Activated CD4-positive, CD25-positive, alpha-beta regulatory T cell treated with anti-CD3 and anti-CD28 coated beads, Interleukin-2, amount 50 U/mL, for 24 hours (primary cell): Measurements from ENCODE around the gene ALKBH3.

Experiments
- ATAC-seq, 2 donors: fragments of 150-1000 bp; cut with Tn5 transposase; one replicate each; pipeline ENCODE4 v1.10.0; 2021; ENCODE audit warnings: mild to moderate bottlenecking in 1 of 2, moderate library complexity in 1 of 2

Gene ALKBH3

DNA sequence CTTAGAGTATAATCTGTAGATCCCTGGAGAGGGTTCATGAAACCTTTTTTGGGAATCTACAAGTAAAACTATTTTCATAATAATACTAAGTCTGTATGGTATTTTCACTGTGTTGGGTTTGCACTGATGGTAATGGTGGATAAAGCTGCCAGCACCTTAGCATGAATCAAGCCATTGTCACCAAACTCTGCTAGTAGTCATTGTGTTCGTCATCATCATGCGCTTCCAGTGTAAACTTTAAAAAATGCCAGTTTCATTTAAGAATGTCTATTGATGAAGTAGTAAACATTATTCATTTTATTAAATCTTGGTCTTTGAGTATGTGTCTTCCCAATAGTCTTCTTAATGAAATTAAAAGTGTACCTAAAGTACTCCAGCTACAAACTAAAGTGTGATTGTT, 15.0 kb downstream of the ALKBH3 start:
- ATAC-seq, result no peak

DNA sequence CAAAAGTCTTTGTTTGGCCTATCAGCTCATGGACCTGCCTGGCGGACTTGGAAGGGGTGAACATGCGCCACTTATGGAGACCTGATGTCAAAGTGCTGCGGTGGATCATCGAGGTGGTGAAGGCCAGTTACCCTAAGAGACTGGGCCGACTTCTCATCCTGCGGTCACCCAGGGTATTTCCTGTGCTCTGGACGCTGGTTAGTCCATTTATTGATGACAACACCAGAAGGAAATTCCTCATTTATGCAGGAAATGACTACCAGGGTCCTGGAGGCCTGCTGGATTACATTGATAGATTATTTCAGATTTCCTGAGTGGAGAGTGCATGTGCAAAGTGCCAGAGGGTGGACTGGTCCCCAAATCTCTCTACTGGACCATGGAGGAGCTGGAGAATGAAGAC, 17.9 kb downstream of the ALKBH3 start:
- ATAC-seq, result no peak

DNA sequence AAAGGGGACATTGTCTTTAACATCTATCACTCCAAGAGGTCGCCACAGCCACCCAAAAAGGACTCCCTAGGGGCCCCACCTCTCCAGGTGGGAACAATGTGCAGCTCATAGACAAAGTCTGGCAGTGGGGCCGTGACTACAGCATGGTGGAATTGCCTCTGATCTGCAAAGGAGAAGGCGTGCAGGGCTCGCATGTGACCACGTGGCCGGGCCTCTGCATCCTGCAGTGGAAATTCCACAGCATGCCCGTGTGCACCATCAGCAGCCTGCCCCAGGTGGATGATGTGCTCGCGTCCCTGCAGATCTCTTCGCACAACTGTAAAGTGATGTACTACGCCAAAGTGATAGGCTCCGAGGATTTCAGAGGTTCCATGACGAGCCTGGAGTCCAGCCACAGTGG, 18.5 kb downstream of the ALKBH3 start:
- no peak for ATAC-seq

DNA sequence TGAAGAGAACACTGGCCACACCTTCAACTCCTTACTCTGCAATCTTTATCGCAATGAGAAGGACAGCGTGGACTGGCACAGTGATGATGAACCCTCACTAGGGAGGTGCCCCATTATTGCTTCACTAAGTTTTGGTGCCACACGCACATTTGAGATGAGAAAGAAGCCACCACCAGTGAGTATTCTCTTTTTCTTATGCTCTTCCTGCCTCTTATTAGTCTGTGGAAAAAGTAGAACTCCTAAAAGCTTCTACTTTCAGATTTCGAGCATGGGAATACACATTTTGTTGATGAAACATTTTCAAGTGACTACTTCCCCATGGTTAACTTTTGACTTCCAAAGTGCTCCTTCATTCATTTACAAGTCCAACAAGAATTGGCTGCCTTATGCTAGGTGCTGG, 20.9 kb downstream of the ALKBH3 start:
- ATAC-seq, result no peak

DNA sequence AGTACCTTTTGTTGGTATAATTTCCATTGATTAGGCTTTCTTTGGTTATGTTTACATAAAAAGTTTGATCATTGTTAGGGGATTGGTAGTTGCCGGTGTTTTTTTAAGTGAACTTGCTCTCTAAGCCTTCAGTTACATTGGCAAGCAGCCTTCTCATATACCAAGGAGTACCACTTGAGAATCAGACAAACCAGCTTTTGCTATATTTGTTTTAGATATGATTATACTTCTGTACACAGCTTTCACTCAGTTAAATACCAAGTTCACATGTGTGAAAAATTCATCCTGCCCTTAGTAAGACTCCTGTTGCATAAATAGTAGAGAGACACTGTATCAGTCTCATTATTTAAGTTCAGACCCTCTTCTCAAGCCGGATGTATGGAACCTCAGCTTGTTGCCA, 22.4 kb downstream of the ALKBH3 start:
- no peak for ATAC-seq

DNA sequence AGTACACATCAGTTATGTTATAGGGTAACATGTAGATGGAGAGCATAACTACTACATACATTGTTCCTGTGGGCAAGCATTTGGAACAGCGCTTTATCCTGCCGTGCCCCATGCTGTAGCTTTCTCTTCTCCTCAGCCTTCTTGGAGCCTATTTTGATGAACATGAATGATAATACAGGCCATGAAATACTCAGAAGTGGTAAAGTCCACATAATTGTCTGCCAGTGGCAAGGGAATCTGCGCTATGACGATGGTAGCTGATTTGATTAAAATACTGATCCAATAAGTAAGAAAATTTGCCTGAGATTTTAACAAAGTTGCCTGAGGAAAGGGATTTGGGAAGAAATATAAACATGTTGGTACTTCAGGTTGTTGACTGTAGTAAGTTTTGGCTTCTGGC, 23.3 kb downstream of the ALKBH3 start:
- no peak for ATAC-seq

DNA sequence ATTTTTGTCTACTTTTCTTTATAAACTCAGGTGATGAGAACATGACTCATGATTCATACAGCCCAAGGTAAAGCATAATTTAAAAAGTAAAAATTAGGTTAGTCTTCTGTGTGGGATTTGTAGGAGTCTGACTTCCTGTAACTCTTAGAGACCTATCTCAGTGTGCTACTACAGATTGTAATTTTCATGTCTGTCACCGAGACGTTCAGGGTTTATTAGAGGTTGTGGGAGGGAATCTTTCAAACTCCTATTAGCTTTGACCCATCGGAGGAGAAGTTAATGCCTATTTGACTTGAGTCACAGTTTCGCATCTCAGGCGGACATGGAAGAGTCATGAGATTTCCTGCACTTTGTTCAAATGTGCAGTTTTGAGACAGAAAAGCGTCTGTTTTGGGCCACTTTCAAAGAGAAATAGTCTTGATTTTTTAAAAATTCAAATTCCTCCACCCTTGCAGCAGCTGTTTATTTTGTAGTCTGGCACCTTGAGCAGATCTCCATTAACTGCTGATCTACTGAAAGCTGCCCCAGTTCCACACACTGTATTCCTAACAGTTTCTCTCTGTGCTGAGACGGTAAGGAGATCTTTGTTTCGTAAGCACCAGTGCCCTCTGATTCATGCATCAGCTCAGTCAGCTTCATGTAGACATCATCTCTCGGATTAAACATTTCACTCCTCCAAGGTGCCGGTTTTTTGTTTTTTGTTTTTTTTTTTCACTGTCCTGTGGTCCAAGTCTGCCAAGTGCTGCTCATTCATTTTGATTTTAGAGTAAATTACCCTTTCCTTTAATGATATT, 24.3 kb downstream of the ALKBH3 start:
- ATAC-seq, result no peak

DNA sequence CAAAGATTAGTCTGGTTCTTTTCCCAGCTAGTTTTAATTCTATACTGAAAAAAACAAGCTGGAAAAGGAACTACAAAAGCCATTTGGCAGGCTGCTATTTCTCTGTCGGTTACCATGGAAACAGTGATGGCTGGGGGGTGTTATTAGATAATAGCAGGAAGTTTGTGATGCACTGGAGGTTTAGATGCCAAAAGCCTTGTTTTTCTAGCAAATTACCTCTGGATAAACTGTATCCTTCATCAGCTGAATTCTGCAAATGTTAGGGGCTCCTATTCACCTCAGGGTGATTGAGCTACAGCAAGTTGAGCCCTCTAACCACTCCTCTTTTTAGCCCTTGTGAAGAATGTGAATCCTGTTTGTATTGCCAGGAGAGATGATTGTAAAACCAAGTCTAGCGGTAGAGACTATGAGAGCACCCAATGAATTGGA, 25.2 kb downstream of the ALKBH3 start:
- no peak for ATAC-seq

DNA sequence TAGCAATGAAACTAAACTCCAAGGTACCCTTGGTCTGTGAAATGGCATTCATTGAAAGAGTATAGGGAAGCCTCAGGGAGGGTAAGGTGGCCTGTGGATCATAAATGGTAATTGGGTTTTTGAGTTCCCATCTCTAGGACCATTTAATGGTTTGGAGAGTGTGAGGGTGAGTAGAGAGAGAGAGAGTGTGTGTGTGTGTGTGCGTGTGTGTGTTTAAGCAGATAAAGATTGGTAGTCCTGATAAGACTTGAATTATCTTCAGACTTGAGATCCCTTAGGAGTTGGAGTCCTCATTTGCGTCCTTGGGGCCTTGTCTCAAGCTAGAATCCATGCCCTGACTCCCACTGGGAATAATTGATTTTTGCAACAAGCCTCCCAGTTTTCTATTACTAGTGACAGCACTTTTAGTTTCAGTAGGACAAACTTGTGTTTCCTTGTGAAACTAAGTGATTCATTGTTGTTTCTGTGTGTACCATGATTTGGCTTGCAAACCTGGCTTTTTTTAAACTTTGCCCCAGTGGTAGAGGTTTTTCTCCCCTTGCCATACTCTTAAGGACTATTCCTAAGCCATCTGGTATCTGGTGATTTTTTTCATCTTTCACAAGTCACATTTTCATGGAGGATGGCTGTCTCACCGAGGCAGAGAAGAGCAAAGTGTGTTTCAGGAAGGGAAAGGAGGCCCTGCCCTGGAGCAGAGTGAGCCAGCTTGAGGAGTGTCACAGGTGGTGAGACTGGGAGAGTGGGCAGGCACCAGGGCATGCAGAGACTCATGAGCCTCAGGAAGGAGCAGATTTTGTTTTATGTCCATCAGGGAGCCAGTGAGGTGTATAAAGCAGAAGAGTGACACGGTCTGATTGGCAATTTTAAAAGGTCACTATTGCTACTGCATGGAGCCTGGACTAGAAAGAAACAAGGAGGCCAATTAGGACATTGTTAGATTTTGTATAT, 26.7 kb downstream of the ALKBH3 start:
- ATAC-seq, result no peak

DNA sequence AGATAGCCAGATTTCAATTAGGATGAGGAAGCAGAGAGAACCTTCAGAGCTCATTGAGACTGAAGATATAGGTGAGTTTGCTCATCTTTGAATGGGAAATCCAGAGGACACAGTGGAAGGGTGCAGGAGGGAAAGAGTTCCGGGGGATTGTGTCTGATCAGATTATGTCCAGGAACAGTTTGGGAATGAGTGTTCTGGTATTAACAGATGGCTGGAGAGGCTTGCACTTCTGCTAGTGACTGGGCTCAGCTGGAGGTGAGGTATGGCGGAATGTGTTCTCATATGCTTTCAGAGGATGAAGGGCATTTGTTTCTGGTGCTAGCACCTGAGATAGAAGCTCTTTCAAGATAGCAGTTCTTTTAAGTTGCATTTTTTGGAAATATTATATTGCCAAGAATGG, 27.6 kb downstream of the ALKBH3 start:
- no peak for ATAC-seq

DNA sequence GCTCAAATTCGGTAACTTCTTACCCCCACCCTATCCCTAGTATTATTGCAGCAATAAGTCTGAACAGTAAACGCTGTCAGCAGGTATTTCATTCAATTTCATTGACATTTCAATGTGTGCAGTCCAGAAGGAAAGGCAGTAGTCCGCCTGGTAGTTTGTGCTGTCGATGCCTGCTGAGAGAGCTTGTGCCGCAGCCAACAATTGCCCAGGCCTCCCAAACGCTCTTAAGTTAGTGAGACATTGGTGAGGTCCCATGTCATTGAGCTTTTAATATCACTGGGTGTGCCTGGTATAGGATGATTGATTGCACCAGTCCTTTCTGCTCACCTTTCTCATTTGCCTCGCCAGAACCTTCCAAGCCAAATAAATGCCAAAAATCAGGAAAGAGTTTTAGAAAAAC, 28.1 kb downstream of the ALKBH3 start:
- ATAC-seq, result no peak

DNA sequence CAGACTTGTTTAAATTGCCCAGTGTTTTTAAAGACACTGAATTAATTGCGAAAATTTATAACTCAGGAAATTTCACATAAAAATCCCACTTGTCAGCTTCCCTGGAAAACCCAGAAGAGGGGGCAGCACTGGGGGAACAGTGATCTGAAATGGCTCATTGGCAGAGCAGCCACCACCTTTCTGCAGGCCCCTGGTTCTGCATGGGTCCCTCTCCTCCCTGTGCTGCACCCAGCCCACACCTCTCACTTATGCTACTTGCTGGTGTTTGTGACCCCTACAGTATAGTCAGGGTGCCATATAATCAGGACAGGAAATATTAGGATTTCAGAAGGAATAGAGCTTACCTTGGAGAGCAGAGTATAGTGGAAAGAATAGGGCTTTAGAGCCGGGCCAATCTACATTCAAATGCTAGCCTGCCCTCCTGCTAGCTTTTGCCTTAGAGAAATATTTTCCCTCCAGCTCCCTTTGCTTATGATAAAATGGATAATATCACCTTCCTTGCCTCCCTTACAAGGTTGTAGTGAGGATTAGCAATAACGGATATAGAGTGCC, 33.3 kb downstream of the ALKBH3 start:
- ATAC-seq, result no peak

DNA sequence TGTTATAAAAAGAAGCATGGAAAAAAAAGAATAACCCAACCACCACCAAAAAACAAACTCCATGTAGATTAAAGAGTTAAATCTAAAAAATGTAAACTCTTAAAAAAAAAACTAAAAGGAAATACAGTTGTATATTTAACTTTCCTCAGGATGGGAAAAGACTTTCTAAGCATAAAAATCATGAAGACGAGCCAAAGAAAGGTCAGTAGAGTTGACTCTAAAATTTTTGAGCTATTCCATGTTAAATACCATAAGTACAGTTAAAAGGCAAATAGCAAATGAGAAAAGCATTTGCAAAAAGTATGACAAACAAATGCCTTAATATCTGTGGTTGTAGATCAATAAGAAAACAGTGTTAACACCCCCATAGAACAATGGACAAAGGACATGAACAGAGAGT, 33.8 kb downstream of the ALKBH3 start:
- ATAC-seq, result no peak

DNA sequence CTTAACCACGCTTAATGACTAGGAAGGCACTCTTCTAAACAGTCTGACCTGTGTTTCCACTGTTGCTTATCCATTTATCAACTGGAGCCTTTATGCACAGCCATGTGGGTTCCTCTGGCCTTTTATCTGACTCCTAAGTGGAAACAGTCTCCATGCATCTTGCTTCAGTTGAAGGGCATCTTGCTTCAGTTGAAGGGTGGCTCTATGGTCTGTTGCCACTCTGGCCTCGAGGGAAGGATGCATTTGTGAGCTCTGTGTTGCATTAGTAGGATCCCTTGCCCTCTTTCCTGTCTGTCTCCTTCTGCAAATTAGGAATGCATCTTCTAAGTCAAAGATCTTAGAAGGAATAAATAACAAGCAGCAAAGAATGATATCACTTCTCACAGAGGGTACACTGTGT, 36.0 kb downstream of the ALKBH3 start:
- ATAC-seq, result no peak

DNA sequence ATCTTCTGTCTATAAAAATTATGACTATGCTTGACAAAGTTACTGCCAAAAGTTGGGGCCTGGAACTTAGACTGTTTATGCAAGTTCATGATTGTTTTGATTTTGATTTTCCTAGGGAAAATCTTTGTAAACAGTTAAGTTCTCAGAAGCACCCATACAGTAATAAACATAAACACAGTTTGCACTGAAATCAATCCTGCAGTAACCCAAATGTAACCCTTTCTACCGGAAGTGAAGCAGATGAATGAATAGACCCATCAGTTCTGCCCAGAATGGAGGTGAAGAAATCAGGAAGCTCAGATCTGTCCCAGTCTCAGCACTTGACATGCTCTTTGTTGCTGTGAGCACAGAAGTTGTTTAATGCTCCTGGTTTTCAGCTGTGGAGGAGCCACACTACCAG, 37.2 kb downstream of the ALKBH3 start:
- ATAC-seq, result no peak

DNA sequence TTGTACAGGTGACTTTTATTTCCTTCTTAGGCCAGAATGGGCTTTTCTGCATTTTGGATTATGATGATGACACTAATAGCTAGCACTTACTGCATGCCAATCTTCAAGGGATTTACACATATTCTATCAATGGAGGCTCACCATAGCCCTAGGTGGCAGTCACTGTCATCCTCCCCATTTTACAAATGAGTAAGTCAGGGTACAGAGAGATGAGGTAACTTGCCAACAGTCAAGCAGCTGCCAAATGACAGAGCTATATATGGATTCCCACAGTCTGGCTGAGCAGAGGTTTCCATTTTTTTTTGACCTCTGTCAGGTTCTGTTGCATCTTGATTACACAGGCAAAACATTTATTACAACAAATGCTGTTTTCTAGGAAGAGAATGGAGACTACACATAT, 38.0 kb downstream of the ALKBH3 start:
- ATAC-seq, result no peak

DNA sequence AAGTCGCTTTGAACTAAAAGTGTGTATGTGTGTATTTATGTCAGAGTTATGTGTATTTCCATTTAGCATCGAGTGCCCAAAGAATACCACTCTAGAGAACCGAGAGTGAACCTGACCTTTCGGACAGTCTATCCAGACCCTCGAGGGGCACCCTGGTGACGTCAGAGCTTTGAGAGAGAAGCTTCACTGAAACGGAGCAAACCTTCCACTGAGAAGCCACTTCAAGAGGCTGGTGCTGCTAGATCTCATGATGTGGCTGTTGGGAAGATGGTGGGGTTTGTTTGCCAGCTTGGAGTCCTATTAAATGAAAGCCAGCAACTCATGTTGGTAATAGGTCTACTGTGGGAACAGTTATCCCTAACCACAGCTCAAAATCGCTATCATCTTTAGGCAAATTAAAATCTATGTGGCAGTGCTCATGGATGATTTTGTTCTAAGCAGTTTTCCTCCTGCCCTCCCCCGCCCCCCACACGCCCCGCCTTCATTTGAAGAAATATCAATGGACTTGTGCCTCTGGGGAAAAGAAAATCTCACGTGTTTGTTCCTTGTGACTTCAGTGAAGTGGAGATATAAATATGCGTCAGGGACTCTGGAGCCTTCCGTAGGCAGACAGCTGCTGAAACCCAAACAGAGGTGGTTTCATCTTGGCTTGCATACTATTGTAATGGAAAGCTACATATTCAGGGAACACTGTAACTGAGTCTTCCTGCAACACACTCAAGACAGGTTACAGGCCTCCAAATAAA, 39.4 kb downstream of the ALKBH3 start:
- ATAC-seq, result no peak

DNA sequence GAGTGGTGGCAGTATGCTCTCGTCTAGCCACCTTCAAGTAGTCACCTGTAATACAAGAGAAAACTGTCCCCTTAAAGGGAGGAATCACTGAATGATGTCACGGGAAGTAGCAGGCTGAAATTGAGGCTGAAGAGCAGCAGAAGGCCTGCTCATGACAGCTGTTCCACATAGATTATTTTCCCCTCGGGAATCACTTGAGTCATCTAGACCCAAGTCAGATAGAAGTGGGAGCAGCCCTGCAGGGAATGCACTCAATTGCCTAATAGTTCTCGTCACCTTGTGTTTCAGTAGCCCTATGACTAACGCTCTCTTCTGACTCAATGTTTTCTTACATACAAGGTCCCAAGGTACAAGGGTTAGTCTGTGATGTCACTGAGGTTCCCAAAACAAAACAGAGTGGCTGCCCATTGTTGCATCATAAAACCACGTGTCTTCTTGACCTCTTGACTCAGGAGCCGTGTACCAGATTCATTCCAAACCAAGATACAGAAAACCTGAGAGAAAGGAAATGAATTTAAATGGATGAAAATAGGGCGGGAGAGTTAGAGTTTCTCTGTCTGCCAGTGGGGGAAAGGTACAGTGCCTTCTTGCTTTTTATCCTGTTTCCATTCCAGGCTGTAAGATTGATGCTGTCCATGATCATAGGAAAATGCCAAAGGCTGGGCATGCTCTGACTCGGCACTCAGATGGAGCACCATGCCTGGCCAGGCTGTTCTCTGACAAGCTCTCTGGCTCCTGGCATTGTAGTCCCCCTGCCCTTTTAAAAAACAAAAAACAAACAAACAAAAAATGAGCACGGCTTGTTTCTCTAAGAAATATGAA, 40.2 kb downstream of the ALKBH3 start:
- peak; percentile 81 to 89 for ATAC-seq

DNA sequence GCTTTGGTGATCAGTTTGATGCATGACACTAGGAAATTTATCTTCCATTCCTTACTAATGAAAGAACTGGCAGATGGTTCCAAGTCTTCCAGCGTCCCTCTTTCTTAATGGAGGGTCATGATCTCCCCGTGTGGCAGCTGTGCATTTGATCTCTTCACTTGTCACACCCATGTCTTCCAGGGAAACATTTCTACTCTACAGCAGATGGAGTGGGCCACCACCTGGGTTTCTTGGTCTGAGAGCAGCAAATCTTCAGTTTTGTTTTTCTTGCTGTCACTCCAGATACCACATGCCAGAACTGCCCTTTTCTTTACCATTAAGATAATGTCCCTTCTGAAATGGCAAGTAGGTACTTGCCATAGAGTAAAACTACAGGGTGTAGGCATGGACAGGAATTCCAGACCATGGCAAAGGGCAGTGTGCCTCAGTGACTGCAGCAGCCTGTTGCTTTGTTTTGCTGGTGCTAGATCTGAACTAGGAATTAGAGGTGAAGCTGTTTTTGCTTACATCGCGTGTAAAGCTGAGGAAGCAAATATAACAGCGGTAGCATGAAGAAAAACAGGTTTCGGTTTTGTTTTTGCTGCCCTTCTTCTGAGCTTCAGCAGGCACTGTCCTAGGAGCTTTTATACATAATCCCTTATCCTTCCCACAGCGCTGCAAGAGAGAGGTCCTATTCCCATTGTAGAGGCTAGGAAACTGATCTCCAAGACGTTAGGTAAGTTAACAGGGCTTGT, 41.1 kb downstream of the ALKBH3 start:
- no peak for ATAC-seq

DNA sequence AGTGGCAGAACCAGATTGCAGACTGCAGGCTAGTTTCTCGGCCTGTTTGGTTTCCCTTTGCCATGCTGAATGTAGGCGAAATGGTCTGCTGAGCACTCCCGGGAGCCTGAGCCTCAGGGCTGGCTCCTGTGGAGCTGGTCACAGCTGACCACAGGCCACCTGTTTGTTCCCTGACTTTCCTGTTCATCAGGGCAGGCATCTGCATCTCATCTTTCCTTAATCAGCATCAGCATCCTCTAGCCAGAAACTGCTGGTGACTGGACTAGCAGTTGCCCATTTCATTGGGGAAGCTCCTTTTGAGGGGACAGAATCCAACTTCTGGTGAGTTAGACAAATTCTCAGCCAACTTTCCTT, 41.6 kb downstream of the ALKBH3 start:
- ATAC-seq, result no peak

DNA sequence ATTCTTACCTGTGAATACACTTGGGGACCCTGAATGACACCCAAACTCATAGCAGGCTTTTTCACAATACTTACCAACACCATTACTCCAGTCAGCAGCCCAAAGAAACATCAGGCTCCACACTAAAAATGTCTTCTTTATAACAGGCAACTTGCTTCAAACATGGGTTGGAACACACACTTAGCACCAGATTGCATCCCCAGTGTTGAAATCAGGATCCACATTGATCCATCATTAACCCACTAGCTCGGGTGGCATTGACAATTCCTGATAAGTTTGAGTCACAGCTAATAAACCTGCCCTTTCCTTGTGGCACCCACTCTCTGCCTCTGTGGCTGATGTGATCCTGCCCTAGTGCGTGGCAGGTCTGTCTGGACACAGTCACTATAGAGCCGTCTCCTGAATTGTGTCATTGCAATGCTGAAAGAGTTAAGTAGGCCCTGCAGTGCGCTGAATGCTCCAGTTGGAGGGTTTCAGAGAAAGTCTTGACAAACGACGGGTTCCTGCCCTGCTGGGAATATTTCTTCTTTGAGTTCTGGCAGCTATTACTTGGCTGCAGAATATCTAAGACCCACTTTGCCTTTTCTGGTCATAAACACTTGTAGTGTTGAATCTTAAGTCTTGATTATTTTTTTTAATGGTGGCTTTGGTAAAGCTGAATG, 42.2 kb downstream of the ALKBH3 start:
- ATAC-seq, result no peak
